HUES64 (cell line): Measurements from ENCODE around the gene FOXL1.

Experiments
- H3K27ac ChIP-seq: 2 replicates; pipeline ENCODE4 v1.7.0; 2013; ENCODE audit warnings: low read depth, low read length, inconsistent platforms
- H3K27me3 ChIP-seq: 2 replicates; pipeline ENCODE4 v1.6.1; 2013; ENCODE audit warnings: mild to moderate bottlenecking, low read length; ENCODE audit not compliant: insufficient read depth
- H3K36me3 ChIP-seq: 2 replicates; pipeline ENCODE4 v1.6.1; 2013; ENCODE audit warnings: mild to moderate bottlenecking, low read length; ENCODE audit not compliant: insufficient read depth
- H3K4me1 ChIP-seq: 2 replicates; pipeline ENCODE4 v1.6.1; 2013; ENCODE audit warnings: mild to moderate bottlenecking, low read length, moderate library complexity; ENCODE audit not compliant: insufficient read depth
- H3K4me3 ChIP-seq: 2 replicates; pipeline ENCODE4 v1.5.1; 2013; ENCODE audit warnings: mild to moderate bottlenecking, low read length, moderate library complexity
- H3K9ac ChIP-seq: 2 replicates; pipeline ENCODE4 v1.6.1; 2013; ENCODE audit warnings: mild to moderate bottlenecking, low read depth, low read length
- H3K9me3 ChIP-seq: 2 replicates; pipeline ENCODE4 v1.6.1; 2013; ENCODE audit warnings: low read depth, low read length; ENCODE audit not compliant: insufficient read depth
- WGBS: fragments of 150-250, 120-280 bp; methylation state at CpG from one replicate; pipeline ENCODE4 v1.1.7; 2013; ENCODE audit warnings: missing lambda C conversion rate; 5-methylcytosine and 5-hydroxymethylcytosine counted together

The FOXL1 gene

DNA sequence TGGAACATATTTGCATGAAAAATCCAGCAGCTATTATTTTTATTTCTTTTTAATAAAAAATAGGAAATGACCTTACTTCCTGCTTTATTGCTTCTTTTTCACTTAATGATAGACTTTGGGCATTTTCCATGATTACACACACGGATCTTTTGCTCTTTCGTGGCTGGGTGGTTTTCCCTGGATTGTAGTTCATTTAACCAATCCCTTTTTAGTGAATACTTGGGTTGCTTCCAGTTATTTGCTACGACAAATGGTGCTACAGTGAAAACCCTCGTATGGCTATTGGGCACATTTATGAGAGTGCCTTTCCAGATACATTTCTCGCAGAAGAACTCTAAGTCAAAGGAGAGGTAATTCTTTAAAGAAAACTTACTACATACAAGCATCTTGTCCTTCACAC is 38.6 kb downstream of the FOXL1 start:
- no peak overlapping the region for H3K9ac ChIP-seq
- no peaks in the 10 kb centered on the region for H3K27me3 ChIP-seq
- H3K4me1 ChIP-seq, result peaks cover 6% of the 10 kb centered on the region; the same call in 1 of the 2 replicates
- H3K4me3 ChIP-seq, result no peak overlapping the region
- no peak overlapping the region for H3K27ac ChIP-seq
- WGBS, result 92% methylated on average over 5 of the region's 5 CpGs
- no peaks in the 10 kb centered on the region for H3K9me3 ChIP-seq
- no peaks in the 10 kb centered on the region for H3K36me3 ChIP-seq

DNA sequence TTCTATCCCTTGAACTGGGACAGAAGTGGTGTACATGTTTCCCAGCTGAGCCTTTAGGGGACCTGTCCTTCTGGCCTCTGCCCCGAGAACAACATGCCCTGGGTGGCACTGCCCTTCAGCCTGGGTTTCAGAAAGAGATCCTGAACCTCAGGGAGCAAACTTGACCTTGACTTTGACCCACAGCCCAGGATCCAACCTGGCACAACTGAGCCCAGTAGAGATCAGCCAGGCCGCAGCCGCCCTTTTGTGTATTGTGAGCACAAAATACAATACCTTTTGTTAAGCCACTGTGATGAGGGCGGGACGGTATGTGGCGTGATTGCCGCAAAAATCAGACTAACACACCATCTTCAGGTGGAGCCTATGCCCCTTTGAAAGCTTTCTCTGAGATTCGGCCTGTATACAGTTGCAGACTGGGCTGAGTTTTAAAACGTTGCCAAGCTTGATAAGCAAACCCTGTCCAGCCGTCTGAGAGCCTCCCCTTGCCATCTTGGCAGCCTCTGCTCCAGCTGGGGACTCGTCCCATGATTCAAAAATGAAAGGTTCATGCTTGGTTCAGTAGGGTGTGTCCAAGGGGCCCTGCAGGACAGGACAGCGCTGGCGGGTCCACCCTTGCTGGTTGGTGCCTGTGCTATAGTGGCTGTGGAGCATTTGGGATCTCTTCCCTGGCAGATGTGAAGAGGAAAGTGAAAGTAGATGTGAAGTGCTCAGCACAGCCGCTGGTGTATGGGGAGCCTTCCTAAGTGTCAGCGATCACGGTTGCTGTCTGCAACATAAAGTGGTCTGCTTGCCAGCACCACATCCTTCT is 40.3 kb downstream of the FOXL1 start:
- H3K4me3 ChIP-seq, result no peak overlapping the region
- WGBS, result 92% methylated on average over 16 of the region's 16 CpGs
- peaks cover 6% of the 10 kb centered on the region; the same call in 1 of the 2 replicates for H3K4me1 ChIP-seq
- H3K27ac ChIP-seq, result no peak overlapping the region
- no peak overlapping the region for H3K9ac ChIP-seq
- H3K27me3 ChIP-seq, result no peaks in the 10 kb centered on the region
- no peaks in the 10 kb centered on the region for H3K36me3 ChIP-seq
- no peaks in the 10 kb centered on the region for H3K9me3 ChIP-seq

DNA sequence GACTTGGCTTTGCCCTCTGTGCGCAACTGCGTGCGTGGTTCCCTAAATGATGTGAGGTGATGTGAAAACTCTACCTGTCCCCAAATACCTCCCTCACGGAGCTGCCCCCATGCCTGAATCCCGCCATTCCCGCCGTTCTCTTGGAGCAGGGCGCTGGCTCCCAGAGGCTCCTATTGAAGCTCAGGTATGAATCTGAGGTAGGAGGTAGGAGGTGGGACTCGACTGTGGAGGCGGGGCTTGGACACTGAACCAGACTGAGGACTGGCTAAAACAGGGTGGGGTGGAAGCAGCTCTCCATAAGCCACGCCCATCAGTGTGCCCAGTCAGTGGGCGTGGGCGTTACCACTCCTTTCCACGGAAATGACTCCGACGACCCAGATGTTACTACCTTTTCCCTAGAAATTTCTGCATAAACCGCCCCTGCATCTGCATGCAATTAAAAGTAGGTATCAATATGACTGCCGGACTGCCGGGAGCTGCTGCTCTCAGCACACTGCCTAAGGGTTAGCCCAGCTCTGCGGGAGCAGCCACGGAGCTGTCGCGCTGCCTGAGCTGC is 41.0 kb downstream of the FOXL1 start:
- Histone ChIP-seq H3K4me1 (peaks cover 4% of the 10 kb centered on the region; the same call in 1 of the 2 replicates), H3K36me3 (no peaks in the 10 kb centered on the region), H3K9me3 (no peaks in the 10 kb centered on the region), H3K4me3 (no peak overlapping the region), H3K27ac (no peak overlapping the region), H3K9ac (no peak overlapping the region), H3K27me3 (no peaks in the 10 kb centered on the region)
- 94% methylated on average over 22 of the region's 23 CpGs for WGBS

DNA sequence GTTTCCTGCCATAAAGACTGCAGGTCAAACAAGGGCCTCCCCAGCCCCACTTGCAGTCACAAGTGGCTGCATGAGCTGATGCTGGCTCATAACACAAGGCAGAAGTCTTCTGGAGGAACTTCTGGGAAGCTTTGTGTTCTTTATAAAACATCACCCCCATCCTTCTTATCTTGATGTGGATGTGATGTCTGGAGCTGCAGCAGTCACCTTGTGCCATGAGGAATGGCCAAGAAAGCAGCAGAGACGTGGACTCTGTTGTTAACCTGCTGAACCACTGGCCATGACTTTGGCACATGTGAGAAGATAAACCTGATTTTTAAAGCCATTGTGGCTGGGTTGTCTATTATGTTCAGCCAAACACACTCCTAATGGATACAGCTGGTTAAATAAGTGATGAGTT is 41.8 kb downstream of the FOXL1 start:
- Histone ChIP-seq H3K27me3 (no peaks in the 10 kb centered on the region), H3K4me3 (no peak overlapping the region), H3K9me3 (no peaks in the 10 kb centered on the region), H3K4me1 (no peaks in the 10 kb centered on the region), H3K9ac (no peak overlapping the region), H3K36me3 (no peaks in the 10 kb centered on the region), H3K27ac (no peak overlapping the region)
- WGBS, result 95% methylated on average over 1 of the region's 1 CpG

DNA sequence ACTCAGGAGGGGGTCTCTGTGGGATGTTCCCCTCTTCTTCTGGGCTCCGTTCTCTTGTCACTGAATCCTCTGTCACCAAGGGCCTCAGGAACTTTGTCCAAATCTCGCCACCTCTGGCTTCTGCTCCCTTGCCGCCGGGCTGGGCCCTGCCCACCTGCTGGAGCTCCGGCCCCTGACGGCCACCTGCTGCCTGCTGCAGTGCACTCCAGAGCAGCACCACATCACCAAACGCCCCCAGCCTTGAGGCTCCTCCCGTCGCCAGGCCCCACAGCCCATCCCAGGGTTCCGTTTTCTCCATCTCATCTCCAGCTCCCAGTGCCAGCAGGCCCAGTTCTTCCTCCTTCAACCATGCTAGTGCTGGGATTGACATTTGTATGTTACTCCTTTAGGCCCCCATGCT is 43.6 kb downstream of the FOXL1 start:
- Histone ChIP-seq H3K36me3 (no peaks in the 10 kb centered on the region), H3K9me3 (no peaks in the 10 kb centered on the region), H3K27me3 (no peaks in the 10 kb centered on the region), H3K27ac (no peak overlapping the region), H3K4me1 (no peaks in the 10 kb centered on the region), H3K9ac (no peak overlapping the region), H3K4me3 (no peak overlapping the region)
- 86% methylated on average over 10 of the region's 10 CpGs for WGBS

DNA sequence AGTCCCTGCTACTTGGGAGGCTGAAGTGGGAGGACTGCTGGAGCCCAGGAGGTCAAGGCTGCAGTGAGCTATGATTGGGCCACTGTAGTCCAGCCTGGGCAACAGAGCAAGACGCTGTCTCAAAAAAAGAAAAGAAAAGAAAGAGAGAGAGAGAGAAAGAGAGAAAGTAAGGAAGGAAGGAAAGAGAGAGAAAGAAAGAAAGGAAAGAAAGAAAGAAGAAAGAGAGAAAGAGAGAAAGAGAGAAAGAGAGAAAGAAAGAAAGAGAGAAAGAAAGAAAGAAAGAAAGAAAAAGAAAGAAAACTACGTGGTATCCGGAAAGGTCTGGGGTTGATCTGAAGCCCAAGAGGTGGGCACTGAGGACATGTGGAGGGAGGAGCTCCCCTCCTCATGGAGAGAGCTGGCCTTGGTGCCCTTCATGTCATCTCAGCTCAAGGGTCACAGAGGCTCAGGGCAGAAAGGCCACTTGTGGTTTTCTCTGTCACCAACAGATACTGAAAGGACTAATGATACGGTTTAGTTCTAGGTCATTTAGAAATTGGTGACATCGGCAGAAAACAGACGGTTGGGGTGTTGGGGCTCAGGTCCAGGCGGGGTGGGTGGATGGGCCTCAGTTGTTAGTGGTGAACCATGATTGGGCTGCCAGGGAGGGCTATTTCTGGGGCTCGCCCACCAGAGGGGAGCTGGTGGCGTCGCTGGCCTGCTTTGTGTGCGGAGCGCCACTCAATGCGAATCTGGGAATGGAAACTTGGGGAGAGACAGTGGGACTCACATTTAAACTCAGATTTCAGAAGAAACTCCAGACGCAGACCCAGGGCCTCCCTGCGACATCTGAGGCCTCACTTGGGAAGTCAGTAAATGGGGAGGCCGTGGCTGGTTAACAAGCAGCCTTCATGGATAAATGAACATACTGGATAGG is 44.6 kb downstream of the FOXL1 start:
- WGBS, result 95% methylated on average over 16 of the region's 16 CpGs
- H3K27me3 ChIP-seq, result no peaks in the 10 kb centered on the region

DNA sequence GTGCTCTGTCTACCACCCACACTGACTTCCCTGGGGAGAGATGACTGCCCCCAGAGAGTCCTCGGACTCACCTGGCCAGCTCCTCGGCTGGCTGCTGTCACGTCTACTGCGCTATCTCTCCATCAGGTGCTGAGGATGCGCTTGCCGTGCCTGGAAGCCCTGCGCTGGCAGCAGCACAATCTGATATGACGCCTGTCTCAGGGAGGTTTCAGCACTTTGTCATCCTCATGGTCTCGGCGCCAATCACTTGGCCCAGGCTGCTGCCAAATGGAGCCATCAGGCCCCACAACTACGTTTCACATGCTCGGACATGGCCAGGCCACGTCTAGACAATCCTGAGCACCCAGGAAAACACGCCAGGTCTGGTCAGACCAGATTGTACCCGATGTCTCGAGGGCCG is 46.7 kb downstream of the FOXL1 start:
- H3K4me1 ChIP-seq, result no peaks in the 10 kb centered on the region
- H3K27ac ChIP-seq, result no peak overlapping the region
- WGBS, result 94% methylated on average over 17 of the region's 17 CpGs
- no peaks in the 10 kb centered on the region for H3K27me3 ChIP-seq
- no peak overlapping the region for H3K4me3 ChIP-seq
- no peak overlapping the region for H3K9ac ChIP-seq
- H3K36me3 ChIP-seq, result no peaks in the 10 kb centered on the region
- no peaks in the 10 kb centered on the region for H3K9me3 ChIP-seq

More for the DNA sequence above, 44.6 kb downstream of the FOXL1 start:
- Histone ChIP-seq H3K4me1 (no peaks in the 10 kb centered on the region), H3K9me3 (no peaks in the 10 kb centered on the region), H3K4me3 (no peak overlapping the region), H3K36me3 (no peaks in the 10 kb centered on the region), H3K27ac (no peak overlapping the region), H3K9ac (no peak overlapping the region)

DNA sequence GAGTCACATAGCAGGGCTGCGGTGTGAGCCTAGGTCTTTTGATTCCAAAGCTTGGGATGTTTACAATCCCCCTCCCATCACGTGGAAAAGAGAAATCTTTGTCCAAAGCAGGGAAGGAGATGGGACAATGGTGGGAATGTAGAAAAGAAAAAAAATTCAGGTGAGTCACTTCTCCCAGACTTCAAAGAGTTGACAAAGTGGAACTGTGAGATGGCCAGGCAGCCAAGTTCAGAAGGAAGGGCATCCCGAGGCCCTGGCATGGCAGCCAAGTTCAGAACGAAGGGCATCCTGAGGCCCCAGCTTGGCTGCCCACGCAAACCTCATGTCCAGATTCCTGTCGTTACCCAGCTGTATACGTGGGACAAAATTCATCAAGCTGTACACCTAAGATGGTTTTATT is 47.5 kb downstream of the FOXL1 start:
- no peaks in the 10 kb centered on the region for H3K36me3 ChIP-seq
- no peaks in the 10 kb centered on the region for H3K9me3 ChIP-seq
- no peaks in the 10 kb centered on the region for H3K4me1 ChIP-seq
- H3K9ac ChIP-seq, result no peak overlapping the region
- H3K4me3 ChIP-seq, result no peak overlapping the region
- H3K27me3 ChIP-seq, result no peaks in the 10 kb centered on the region
- H3K27ac ChIP-seq, result no peak overlapping the region
- WGBS, result 88% methylated on average over 7 of the region's 7 CpGs

DNA sequence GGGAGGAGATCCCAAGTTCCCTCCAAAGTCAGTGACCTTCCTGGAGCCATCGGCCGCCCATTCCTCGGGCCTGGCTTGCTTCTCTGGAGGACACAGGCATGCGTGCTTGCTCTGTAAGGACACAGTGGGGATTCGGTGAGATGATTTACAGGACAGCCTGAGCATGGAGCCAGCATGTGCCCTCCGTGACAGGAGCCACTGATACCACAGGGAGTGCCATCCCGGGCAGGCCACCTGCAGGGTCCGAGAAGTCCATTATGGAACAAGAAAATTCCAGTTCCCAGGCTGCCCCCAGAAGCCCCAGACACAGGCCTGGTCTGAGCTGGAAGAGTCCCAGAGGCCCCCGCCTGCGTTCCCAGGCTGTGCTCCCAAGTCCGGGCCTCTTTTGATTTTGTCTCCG is 47.9 kb downstream of the FOXL1 start:
- Histone ChIP-seq H3K4me3 (no peak overlapping the region), H3K4me1 (no peaks in the 10 kb centered on the region), H3K27me3 (no peaks in the 10 kb centered on the region), H3K9me3 (no peaks in the 10 kb centered on the region), H3K36me3 (no peaks in the 10 kb centered on the region), H3K9ac (no peak overlapping the region), H3K27ac (no peak overlapping the region)
- 93% methylated on average over 12 of the region's 12 CpGs for WGBS

DNA sequence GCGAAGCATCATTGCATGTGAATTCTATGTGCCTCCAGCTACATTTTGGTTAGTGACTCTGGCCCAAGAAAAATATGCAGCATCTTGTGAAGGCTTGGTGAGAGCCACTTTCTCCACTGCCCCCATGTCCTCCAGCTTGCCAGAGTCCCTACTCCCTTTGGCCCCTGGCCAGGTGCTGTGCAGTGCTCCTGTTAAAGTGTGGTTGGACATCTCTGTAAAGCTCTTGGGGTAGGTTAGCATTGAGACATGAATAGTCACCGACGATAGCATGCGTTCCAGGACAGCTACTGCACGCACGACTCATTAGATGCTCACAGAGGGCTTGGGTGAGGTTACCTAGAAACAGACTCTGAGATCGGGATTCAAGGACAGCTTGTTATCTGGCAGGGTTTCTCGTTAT is 48.6 kb downstream of the FOXL1 start:
- Histone ChIP-seq H3K9me3 (no peaks in the 10 kb centered on the region), H3K36me3 (no peaks in the 10 kb centered on the region)
- 92% methylated on average over 8 of the region's 8 CpGs for WGBS

DNA sequence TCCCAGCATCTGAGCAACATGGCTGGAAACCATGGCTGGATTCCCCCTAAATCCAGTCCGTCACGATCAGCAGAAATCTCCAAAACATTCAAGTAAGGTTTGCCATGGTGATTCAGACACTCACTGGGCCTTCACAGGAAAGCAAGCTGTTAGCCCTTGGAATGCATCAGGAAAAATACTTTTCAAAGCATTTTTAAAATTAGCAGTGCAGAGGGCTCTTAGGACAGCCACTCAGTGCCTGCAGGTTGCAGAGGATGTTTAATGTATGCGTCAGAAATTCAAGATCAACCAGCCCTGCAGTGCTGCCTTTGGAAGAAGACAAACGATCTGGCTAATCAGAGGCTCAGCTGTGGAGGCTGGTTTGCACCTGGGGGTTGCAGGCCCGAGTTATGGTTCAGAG is 50.3 kb downstream of the FOXL1 start:
- Histone ChIP-seq H3K4me1 (no peaks in the 10 kb centered on the region), H3K9me3 (no peaks in the 10 kb centered on the region), H3K27ac (no peak overlapping the region), H3K27me3 (no peaks in the 10 kb centered on the region), H3K4me3 (no peak overlapping the region), H3K36me3 (no peaks in the 10 kb centered on the region), H3K9ac (no peak overlapping the region)
- WGBS, result 92% methylated on average over 5 of the region's 5 CpGs

More for the DNA sequence above, 48.6 kb downstream of the FOXL1 start:
- Histone ChIP-seq H3K27ac (no peak overlapping the region), H3K9ac (no peak overlapping the region), H3K4me1 (no peaks in the 10 kb centered on the region), H3K4me3 (no peak overlapping the region), H3K27me3 (no peaks in the 10 kb centered on the region)
